BE2C (cell line): Measurements from ENCODE around the gene PDS5B. TPM values are rescaled to one million over a fixed set of nuclear protein-coding genes. Genes with fewer than 3 reads are reported as not detected.
A peak's percentile ranks its signal among the peaks of the same experiment; 100 is the strongest.

Source experiments
- DNase-seq: peaks from one replicate; pipeline ENCODE4 v3.0.0-alpha.2; 2020
- H3K27me3 ChIP-seq: fragments of 250-450 bp; sonication (Bioruptor Pico); 2 replicates; pipeline ENCODE4 v1.5.1; 2020; ENCODE audit warnings: mild to moderate bottlenecking
- H3K36me3 ChIP-seq: fragments of 250-450 bp; sonication (Bioruptor Pico); 2 replicates; pipeline ENCODE4 v1.5.1; 2020; ENCODE audit warnings: mild to moderate bottlenecking
- H3K4me1 ChIP-seq: fragments of 250-450 bp; sonication (Bioruptor Pico); 2 replicates; pipeline ENCODE4 v1.5.1; 2020
- H3K4me3 ChIP-seq: 2 replicates; pipeline ENCODE4 v1.5.1; 2011; ENCODE audit warnings: low read depth, low read length
- H3K9me3 ChIP-seq: fragments of 250-450 bp; sonication (Bioruptor Pico); 2 replicates; pipeline ENCODE4 v1.5.1; 2020
- CTCF ChIP-seq: IDR thresholded peaks from 2 replicates; pipeline ENCODE4 v1.5.1; 2012; ENCODE audit warnings: mild to moderate bottlenecking, low read depth, low read length
- polyA plus RNA-seq: library from polyadenylated mRNA; unstranded; fragments of >200 nt; gene quantifications from one replicate; pipeline ENCODE4 v1.2.1, GENCODE V29; 2012; ENCODE audit warnings: low read depth, missing spikeins; ENCODE audit not compliant: insufficient read length, insufficient read depth

PDS5B gene, protein sequence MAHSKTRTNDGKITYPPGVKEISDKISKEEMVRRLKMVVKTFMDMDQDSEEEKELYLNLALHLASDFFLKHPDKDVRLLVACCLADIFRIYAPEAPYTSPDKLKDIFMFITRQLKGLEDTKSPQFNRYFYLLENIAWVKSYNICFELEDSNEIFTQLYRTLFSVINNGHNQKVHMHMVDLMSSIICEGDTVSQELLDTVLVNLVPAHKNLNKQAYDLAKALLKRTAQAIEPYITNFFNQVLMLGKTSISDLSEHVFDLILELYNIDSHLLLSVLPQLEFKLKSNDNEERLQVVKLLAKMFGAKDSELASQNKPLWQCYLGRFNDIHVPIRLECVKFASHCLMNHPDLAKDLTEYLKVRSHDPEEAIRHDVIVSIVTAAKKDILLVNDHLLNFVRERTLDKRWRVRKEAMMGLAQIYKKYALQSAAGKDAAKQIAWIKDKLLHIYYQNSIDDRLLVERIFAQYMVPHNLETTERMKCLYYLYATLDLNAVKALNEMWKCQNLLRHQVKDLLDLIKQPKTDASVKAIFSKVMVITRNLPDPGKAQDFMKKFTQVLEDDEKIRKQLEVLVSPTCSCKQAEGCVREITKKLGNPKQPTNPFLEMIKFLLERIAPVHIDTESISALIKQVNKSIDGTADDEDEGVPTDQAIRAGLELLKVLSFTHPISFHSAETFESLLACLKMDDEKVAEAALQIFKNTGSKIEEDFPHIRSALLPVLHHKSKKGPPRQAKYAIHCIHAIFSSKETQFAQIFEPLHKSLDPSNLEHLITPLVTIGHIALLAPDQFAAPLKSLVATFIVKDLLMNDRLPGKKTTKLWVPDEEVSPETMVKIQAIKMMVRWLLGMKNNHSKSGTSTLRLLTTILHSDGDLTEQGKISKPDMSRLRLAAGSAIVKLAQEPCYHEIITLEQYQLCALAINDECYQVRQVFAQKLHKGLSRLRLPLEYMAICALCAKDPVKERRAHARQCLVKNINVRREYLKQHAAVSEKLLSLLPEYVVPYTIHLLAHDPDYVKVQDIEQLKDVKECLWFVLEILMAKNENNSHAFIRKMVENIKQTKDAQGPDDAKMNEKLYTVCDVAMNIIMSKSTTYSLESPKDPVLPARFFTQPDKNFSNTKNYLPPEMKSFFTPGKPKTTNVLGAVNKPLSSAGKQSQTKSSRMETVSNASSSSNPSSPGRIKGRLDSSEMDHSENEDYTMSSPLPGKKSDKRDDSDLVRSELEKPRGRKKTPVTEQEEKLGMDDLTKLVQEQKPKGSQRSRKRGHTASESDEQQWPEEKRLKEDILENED (N-terminal part only)
- polyA plus RNA-seq, result 9.2 TPM

- TF ChIP-seq CTCF, result peak; percentile 58
- H3K36me3 ChIP-seq, result no peaks in the 10 kb centered on the region; the same call in 1 of the 2 replicates
- H3K4me3 ChIP-seq, result peak within 1 kb of the TSS; percentile 92
- no peaks in the 10 kb centered on the region for H3K27me3 ChIP-seq
- no peaks in the 10 kb centered on the region for H3K9me3 ChIP-seq
- DNase-seq, result peak; percentile 96
- no peaks in the 10 kb centered on the region for H3K4me1 ChIP-seq
These were observed at the start of gene PDS5B for GRCh38 chr13:32586080-32586900. Gene PDS5B (plus strand): TSS chr13:32586452. CDS start chr13:32648773, 62,321 bp downstream.

GRCh38 chr13:32537580-32538142, 48.6 kb upstream of the PDS5B start:
- no peak for TF ChIP-seq CTCF
- no peaks in the 10 kb centered on the region for H3K9me3 ChIP-seq
- peak; percentile 33 for DNase-seq
- no peaks in the 10 kb centered on the region; the same call in 1 of the 2 replicates for H3K4me1 ChIP-seq
- no peaks in the 10 kb centered on the region for H3K27me3 ChIP-seq
- H3K4me3 ChIP-seq, result peak overlapping the region; percentile 93
- H3K36me3 ChIP-seq, result peaks cover 24% of the 10 kb centered on the region

GRCh38 chr13:32538143-32538620, 48.1 kb upstream of the PDS5B start:
- Histone ChIP-seq H3K27me3 (no peaks in the 10 kb centered on the region), H3K9me3 (no peaks in the 10 kb centered on the region), H3K4me1 (no peaks in the 10 kb centered on the region; the same call in 1 of the 2 replicates), H3K4me3 (peak overlapping the region; percentile 93), H3K36me3 (peaks cover 24% of the 10 kb centered on the region)
- TF ChIP-seq CTCF, result no peak
- DNase-seq, result no peak

GRCh38 chr13:32538621-32539246, 47.5 kb upstream of the PDS5B start, which contains the start of gene N4BP2L2:
Gene N4BP2L2 (minus strand): TSS chr13:32538795. CDS start chr13:32537027, 1,768 bp downstream.
- DNase-seq, result peak; percentile 93
- peak; percentile 32 for TF ChIP-seq CTCF
- H3K36me3 ChIP-seq, result peaks cover 24% of the 10 kb centered on the region
- peak within 1 kb of the TSS; percentile 93 for H3K4me3 ChIP-seq
- H3K27me3 ChIP-seq, result no peaks in the 10 kb centered on the region
- no peaks in the 10 kb centered on the region for H3K9me3 ChIP-seq
- no peaks in the 10 kb centered on the region; the same call in 1 of the 2 replicates for H3K4me1 ChIP-seq
